ENCODE results near the gene PCDHGA4.

- TF ChIP-seq CTCF (IDR thresholded peaks at IDR 0.05) (no peak), POLR2AphosphoS5 (IDR thresholded peaks at IDR 0.05; ENCODE audit: low read depth, low read length) (no peak)
These were observed 28.5 kb downstream of the PCDHGA4 start for GRCh38 chr5:141383345-141383744.

Measured in Panc1 (cell line).